Bronchial epithelial cell (primary cell): ENCODE measurements around the gene C14orf132. TPM values are rescaled to one million over a fixed set of nuclear protein-coding genes. Genes with fewer than 3 reads are reported as not detected.

Source experiments
- DNase-seq: peaks from one replicate; pipeline ENCODE4 v3.0.0-alpha.2; 2010; ENCODE audit warnings: low read depth
- FAIRE-seq: peaks from 2 replicates; lab custom pipeline; 2011; peaks lifted over from hg19 to GRCh38; lab: Jason Lieb, UNC
- H3K27me3 ChIP-seq: 2 replicates; pipeline ENCODE4 v1.5.1; 2011; ENCODE audit warnings: low read length; ENCODE audit not compliant: control insufficient read depth, insufficient read depth
- H3K36me3 ChIP-seq: 2 replicates; pipeline ENCODE4 v1.5.1; 2011; ENCODE audit warnings: low read length; ENCODE audit not compliant: control insufficient read depth, insufficient read depth
- H3K4me3 ChIP-seq: 2 replicates; pipeline ENCODE4 v1.5.1; 2011; ENCODE audit warnings: mild to moderate bottlenecking, low read depth, low read length, control low read depth
- total RNA-seq: library from RNA; depleted of rRNA; stranded (reverse); fragments of >200 nt; gene quantifications from 2 replicates; pipeline ENCODE4 v1.2.1, GENCODE V29; 2014
- TF ChIP-seq, protein P1 (sequence below): IDR thresholded peaks from 2 replicates; pipeline ENCODE4 v1.5.1; 2011; ENCODE audit warnings: mild to moderate bottlenecking, moderate library complexity, low read length, control low read depth, inconsistent platforms; ENCODE audit not compliant: insufficient read depth, severe bottlenecking

The C14orf132 gene
- total RNA-seq, 1 donor from 2014 or later, result 1.1 TPM

DNA sequence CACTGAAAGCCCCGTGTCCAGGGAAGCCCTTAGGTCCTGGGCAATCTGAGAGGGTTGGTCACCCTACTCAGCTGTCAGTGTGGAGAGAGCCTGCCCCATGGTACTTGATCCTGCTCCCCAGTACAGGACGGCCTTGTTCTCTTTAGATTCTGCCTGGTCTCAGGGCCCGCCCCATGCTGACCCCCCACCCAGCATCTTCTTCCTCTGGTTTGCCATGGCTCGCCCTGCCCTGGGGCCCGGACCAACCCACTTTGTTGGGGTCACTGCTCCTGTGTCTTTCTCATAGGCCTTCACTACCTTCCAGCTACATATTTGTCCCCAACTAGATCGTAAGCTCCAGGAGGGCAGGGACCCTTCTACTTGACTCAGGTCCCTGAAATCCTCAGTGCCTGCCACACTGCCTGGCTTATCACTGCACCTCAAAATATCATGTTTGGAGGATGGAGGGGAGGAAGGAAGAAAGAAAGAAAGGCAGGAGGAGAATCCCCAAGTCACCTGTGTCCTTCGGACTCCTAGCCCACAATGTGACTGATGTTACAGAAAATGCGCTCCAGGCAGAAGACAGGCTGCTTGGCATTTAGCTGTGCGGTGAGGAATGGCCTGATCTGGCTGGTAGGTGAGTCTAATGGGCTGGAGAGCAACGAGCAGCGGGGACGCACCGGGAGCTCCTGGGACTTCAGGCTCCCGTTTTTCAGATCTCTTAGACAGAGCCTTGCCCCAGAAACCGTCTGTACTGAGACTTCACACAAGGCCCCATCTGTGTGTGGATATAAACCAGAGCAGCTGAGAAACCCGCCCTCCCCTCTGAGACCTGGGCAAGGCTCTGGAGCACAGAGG, 66.1 kb downstream of the C14orf132 start:
- no peak overlapping the region for H3K4me3 ChIP-seq
- no peaks in the 10 kb centered on the region for H3K27me3 ChIP-seq
- FAIRE-seq, result peak; percentile 36
- TF ChIP-seq, protein P1, sequence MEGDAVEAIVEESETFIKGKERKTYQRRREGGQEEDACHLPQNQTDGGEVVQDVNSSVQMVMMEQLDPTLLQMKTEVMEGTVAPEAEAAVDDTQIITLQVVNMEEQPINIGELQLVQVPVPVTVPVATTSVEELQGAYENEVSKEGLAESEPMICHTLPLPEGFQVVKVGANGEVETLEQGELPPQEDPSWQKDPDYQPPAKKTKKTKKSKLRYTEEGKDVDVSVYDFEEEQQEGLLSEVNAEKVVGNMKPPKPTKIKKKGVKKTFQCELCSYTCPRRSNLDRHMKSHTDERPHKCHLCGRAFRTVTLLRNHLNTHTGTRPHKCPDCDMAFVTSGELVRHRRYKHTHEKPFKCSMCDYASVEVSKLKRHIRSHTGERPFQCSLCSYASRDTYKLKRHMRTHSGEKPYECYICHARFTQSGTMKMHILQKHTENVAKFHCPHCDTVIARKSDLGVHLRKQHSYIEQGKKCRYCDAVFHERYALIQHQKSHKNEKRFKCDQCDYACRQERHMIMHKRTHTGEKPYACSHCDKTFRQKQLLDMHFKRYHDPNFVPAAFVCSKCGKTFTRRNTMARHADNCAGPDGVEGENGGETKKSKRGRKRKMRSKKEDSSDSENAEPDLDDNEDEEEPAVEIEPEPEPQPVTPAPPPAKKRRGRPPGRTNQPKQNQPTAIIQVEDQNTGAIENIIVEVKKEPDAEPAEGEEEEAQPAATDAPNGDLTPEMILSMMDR, result no peak
- DNase-seq, result no peak
- H3K36me3 ChIP-seq, result no peaks in the 10 kb centered on the region

DNA sequence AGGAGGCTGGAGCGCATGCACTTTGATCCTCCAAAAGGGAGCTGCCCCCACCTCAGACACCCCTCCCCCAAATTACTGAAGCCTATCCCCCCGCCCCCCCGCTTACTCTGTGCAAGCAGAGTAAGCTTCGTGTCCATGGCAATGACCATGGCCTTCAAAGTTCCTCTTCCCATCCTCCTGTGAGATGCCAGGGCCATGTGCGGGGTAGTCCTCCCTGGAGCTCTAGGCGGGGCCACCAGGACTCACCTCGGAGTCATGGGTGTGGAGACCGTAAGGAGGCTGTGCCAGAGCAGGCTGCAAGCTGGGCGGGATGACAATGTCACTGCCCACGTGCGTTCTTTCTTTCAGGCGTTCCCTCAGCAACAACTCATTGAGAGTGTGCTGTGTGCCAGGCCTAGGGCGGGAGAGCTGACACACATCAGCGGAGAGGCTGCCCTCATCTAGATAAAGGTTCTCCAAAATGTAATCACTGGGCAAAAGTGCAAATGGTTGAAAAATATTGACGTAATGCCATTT, 66.8 kb downstream of the C14orf132 start:
- peak; percentile 92 for FAIRE-seq
- DNase-seq, result peak; percentile 44

DNA sequence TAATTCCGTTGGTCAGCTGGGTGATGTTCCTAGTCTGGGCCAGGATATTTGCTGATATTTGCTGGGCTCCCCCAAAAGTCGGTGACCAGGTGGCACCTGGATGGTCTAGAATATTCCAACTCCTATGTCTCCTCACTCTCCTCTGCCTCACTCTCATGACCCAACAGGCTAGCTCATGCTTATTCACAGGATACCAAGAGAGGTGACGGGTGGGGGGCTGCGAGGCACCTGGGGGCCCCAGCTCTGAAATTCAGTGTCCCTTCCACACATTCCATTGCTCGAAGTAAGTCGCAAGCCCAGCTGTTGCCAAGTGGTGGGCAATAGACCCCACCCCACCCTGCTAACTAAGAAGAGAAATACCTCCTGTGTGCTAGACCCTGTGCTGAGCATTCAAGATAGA, 67.7 kb downstream of the C14orf132 start:
- no peaks in the 10 kb centered on the region for H3K36me3 ChIP-seq
- H3K4me3 ChIP-seq, result no peak overlapping the region
- FAIRE-seq (no peak), DNase-seq (no peak)
- H3K27me3 ChIP-seq, result no peaks in the 10 kb centered on the region
- TF ChIP-seq, protein P1, result no peak

More for the DNA sequence above, 66.8 kb downstream of the C14orf132 start:
- no peaks in the 10 kb centered on the region for H3K27me3 ChIP-seq
- no peaks in the 10 kb centered on the region for H3K36me3 ChIP-seq
- TF ChIP-seq, protein P1, result no peak
- no peak overlapping the region for H3K4me3 ChIP-seq

DNA sequence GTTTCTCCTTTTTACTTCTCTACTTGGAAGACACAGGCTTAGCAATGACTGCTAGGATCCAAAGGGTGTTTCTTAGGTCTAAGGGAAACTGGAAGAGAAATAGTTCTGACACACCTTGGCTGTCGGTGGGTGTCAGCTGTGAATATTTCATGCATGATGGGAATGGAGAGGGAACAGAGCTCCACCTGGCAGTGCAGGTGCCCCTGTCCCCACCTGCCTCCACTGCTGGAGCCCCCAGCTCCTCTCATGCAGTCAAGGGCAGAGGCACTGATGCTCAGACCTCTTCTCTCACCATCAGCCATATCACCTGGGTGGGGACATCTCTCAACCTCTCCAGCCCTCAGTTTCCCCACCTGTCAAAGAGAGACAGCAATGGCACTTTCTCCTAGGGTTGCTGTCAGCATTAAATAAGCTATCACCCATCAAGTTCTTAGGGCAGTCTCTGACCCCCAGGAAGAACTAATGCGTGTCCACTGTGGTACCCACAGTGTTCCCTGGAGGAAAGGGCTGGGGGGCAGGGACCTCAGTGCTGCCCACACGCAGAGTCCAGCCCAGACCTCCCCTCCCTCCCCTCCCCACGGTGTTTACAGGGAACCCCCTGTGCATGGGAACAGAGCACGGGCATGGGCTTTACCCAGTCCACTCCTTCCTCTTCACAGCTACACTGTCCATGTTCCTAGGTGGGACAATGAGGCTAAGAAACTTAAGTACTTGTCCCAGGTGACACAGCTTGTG, 69.1 kb downstream of the C14orf132 start:
- no peak for DNase-seq

GRCh38 chr14:96108911-96109310, 69.7 kb downstream of the C14orf132 start:
- no peak for DNase-seq
- no peak for FAIRE-seq
- H3K4me3 ChIP-seq, result no peak overlapping the region
- no peaks in the 10 kb centered on the region for H3K36me3 ChIP-seq
- TF ChIP-seq, protein P1, result no peak
- no peaks in the 10 kb centered on the region for H3K27me3 ChIP-seq

More for the DNA sequence above, 69.1 kb downstream of the C14orf132 start:
- TF ChIP-seq, protein P1, result peak; percentile 40
- no peak for FAIRE-seq
- Histone ChIP-seq H3K36me3 (no peaks in the 10 kb centered on the region), H3K4me3 (no peak overlapping the region), H3K27me3 (no peaks in the 10 kb centered on the region)
